GM12891 (cell line): ENCODE results near the gene TBC1D22A.

Experiments used
- POLR2A ChIP-seq: IDR thresholded peaks from 2 replicates; pipeline ENCODE4 v1.6.1; 2011; ENCODE audit warnings: low read depth, low read length, control low read depth
- POU2F2 ChIP-seq: IDR thresholded peaks from 2 replicates; pipeline ENCODE4 v1.6.1; 2011; ENCODE audit warnings: low read depth, mild to moderate bottlenecking, control low read depth, low read length, moderate library complexity

- no peak for TF ChIP-seq POLR2A
- no peak for TF ChIP-seq POU2F2
These were observed 68.4 kb downstream of the TBC1D22A start for GRCh38 chr22:46830841-46831240.
